HTR-8/SVneo (cell line): ENCODE data around the gene SH2D3C.

ENCODE experiments used
- DNase-seq: peaks from one replicate; pipeline ENCODE4 v3.0.0; 2011; ENCODE audit warnings: low spot score, mixed read lengths; ENCODE audit not compliant: insufficient read length
- FAIRE-seq: peaks from 2 replicates; lab custom pipeline; 2011; peaks lifted over from hg19 to GRCh38; lab: Jason Lieb, UNC

SH2D3C gene

DNA sequence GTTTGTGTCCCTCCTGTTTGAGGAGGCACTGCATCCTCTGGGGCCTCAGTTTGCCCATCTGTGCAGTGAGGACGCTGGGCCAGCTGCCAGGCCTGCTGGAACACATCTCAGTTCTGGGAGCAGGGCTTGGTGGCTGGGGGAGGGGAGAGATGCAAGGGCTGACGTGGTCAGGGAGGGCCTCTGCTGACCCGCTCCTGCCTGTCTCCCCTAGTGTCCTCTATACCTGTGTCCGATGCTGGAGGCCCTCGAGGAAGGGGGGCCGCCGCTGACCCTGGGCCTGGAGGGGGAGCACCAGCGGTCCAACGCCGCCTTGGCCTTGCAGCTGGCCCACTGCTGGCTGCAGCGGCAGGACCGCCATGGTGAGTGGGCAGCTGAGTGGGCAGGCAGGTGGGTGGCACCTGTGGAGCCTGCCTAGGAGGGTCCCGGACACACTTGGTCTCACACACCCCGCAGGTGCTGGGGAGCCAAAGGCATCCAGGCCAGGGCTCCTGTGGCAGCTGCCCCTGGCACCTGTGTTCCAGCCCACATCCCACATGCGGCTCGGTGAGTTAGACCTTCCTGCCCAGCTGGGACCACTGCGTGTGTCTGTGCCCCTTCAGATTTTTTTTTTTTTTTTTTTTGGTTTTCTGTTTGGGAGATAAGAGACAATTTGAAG is 30.0 kb upstream of the SH2D3C start:
- FAIRE-seq (no peak), DNase-seq (no peak)

DNA sequence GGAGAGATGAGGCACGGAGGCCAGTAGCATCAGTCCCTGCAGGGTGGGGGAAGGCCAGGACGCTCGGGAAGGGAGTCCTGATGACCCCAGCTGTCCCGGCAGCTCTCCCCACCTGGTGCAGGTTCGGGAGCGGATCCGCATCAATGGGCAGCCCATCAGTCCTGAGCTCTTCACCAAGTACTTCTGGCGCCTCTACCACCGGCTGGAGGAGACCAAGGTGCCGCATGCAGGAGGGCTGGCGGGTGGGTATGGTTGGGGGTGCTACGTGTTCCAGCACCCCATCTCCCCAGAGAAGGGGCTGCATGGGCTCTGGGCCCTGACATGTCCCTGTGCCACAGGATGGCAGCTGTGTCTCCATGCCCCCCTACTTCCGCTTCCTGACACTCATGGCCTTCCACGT is 28.4 kb upstream of the SH2D3C start:
- DNase-seq (no peak), FAIRE-seq (no peak)

DNA sequence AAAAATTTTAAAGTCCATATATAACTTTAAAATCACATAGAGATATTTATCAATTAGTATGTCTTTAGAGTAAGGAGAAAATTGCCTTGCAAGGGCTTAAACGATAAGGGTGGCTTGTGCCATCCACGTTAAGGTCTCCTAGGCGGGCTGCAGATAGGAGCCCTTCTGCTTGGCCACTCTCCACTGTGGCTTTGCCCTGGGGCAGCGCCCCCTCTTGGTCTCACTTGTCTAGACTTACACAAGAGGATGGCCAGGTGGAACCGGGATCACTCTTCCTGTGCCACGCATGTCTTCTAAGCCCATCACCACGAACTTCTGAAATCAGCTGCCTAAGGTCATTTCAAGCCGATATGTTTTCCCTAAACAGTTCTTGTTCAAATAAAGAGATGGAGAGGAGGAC is 27.2 kb upstream of the SH2D3C start:
- FAIRE-seq (no peak), DNase-seq (no peak)

DNA sequence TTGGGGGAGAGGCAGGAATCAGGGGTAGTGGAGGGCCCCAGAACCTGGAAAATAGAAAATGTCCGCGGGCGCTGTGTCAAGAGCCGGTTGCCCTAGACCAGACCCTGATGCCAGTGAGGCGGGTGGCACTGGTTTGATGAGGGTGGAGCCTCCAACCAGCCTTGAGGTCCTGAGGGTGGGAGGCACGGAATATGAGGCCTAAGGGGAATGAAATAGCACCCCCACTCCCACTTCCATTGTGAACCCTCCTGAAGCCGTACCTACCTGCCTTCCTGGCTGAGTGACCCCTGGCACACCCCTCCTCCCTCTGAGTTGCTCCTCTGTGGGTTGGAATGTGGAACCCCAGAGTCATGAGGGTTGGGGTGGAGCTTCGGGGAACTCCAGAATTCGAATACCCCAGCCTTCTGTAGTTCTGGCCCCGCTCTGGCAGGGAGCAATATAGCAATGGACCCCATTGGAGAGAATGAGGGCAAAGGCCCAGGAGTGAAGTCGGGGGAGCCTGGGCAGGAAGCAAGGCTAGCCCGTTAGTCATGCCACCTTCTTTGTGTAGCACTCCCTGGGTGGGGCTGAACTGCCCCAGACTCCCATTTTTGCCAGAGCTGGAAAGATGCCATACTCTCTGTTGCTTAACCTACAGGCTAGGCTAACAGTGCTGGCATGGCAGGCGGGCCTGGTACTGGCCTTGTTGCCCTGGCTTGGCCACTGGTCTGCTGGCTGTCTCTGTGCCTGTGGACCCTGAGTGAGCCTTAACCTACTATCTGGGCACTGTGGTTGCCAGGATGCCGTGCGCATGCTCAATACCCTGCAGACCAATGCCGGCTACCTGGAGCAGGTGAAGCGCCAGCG is 25.3 kb upstream of the SH2D3C start:
- FAIRE-seq (no peak), DNase-seq (peak; percentile 10)

DNA sequence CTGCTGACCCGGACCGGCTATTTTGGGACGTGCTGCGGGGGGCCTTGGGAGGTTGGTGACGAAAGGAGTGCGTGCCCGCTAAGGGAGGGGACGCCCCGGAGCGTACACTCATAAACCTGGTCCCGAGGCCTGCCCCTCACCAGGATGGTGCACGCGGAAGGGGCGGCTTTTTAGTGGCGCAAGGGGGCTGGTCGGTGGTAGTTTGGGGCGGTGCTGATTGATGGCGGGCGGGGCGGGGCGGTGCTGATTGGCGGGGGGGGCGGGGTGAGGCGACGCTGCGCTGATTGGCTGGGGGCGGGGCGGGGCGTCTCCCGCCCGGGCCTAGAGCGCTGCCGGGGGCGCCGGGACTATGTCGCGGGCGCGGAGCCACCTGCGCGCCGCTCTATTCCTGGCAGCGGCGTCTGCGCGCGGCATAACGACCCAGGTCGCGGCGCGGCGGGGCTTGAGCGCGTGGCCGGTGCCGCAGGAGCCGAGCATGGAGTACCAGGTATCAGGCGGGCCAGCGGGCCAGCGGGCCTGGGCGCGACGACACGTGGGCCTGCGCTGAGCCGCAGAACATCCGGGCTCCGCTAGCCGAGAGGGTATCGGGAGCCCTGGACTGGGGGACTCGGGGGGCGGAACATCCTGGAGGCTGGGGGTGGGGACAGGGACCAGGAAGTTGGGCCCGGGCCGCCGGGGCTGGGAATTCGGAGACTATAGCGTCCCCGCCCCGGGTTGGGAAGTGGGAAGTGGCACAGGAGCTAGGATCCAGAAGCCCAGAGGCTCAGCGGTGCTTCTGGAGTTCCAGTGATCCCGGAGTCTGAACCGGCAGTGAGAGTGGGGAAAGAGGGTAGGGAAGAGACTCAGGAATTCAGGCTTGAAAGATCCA is 24.3 kb upstream of the SH2D3C start, which contains the start of gene FPGS:
TSS of gene FPGS (plus strand) at position 307 of the 868 bp plus-strand sequence. CDS start at position 350, 43 bp downstream.
- FAIRE-seq: no peak
- peak; percentile 89 for DNase-seq

DNA sequence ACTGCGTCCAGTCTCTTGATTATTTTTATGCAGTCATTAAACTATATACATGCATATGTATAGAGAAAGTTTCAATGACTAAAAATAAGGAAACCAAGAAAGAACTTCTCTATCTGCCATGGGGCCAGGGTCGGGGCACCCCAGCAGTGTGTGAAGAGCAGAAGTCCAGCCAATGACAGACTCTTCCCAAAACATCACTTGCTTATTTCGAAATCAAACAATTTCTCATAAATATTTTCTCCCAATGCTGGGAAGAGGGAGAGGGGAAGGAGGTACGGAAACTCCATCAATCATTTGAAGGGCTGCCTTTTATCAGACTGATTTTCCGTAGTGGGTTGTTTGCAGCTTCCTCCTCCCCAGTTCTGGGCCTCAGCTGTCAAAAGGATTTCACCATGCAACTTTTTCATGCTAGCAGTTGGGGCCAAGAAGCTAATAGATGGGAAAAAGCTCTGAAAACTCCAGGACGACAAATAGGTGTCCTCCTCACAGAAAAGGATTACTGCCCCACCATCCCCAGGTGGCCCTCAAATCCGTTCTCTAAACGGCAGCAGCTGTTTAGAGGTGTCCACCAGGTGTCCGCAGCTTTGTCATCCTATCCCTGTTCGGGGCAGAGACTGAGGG is 23.6 kb upstream of the SH2D3C start:
- DNase-seq: no peak
- FAIRE-seq: no peak

DNA sequence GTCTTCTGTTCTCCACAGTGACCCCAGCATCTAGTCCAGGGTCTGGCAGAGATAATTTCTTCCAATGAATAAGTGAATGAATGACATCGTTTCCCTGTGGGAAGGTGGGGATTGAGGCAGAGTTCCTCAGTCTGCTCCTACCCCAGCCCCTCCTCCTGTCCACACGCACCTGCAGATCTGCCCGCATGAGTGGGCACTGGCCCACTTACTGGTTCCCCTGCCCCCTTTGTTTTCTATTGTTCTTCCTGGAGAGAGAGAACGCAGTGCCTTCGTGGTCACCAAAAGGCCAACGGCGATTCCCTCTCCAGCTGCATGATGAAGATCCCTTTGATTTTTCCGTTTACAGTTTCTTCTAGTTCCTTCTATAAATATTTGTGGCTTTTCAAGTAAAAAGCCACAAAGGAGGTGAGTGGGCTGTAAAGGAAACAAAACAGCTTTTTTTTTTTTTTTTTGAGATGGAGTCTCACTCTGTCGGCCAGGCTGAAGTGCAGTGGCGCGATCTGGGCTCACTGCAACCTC is 18.4 kb upstream of the SH2D3C start:
- DNase-seq (no peak), FAIRE-seq (no peak)

DNA sequence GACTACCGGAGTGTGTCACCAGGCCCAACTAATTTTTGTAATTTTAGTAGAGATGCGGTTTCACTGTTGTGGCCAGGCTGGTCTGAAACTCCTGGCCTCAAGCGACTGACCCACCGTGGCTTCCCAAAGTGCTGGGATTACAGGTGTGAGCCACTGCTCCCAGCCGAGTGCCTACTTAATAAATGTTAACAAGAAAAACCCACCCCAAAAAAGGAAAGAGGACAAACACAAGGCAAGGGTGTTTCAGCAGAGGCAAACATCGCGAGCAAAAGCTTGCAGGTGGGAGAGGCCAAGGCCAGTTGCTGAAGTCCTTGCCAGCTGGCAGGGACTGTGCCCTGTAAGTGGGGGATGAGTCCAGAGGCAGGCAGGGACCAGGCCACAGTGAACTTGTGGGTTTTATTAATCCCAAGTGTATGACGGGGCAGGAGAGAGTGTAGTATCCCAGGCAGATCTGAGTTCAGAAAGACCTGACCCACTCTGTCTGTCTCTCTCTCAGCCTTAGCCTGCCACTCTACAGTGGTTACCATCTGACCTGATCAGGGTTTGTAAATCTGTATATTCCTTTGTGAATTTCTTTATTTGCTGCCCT is 17.9 kb upstream of the SH2D3C start:
- FAIRE-seq: no peak
- no peak for DNase-seq

DNA sequence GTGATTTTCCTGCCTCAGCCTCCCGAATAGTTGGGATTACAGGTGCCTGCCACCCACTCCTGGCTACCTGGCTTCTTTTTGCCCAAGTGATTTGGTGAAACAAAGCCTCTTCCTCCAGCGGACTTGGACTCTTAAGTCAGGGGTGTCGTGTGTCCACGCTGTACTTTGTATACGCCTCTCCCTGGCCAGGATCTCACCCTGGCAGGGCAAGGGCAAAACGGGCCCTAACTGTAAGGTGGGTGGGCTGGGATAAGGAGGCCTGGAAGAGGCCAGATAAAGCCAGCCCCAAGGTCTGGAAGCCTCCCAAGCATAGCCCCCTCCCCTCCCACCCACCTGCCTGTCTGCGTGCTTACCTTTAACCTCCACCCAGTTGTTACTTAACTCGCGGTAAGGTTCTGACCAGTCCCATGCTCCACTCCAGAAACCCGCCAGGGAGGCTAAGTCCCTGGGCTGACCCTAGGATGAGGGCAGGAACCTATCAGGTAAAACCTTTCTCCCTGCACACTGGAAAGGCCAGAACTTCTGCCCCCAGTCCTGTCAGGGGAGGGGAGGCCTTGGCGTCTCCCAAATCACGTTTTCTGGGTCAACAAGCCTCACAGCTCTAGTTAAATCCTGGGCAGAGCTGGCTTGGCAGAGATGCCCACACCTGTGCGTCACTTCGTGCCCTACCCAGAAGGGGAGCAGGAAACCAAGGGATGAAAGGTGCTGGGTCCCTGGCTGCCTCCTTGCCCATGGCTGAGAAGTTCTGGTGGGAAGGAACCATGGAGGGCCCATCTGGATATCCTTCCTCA is 15.7 kb upstream of the SH2D3C start:
- FAIRE-seq: no peak
- DNase-seq: no peak

DNA sequence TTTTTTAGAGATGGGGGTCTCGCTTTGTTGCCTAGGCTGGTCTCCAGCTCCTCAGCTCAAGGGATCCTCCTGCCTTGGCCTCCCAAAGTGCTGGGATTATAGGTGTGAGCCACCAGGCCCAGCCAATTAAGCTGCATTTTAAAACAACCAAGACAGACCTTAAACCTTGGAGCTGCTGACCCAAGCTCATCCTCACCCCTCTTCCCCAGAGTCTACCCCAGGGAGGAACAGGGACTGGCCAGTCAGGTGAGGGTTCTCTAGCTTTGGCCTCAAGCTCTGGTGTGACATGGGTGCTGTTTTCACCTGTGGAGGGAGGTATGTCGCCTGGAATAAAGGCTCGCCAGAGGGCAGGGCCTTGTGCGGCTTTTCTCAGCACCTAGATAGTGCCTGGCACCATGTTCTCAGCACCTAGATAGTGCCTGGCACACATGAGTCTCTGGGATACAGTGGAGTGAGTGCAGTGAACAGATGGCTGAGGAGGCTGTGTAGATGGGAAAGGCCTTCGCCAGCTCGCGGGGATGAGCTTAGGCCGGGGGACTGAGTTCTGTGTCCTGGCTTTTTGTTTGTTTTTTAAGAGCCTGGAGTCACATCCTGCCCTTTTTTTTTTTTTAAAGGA is 14.7 kb upstream of the SH2D3C start:
- FAIRE-seq (no peak), DNase-seq (no peak)

DNA sequence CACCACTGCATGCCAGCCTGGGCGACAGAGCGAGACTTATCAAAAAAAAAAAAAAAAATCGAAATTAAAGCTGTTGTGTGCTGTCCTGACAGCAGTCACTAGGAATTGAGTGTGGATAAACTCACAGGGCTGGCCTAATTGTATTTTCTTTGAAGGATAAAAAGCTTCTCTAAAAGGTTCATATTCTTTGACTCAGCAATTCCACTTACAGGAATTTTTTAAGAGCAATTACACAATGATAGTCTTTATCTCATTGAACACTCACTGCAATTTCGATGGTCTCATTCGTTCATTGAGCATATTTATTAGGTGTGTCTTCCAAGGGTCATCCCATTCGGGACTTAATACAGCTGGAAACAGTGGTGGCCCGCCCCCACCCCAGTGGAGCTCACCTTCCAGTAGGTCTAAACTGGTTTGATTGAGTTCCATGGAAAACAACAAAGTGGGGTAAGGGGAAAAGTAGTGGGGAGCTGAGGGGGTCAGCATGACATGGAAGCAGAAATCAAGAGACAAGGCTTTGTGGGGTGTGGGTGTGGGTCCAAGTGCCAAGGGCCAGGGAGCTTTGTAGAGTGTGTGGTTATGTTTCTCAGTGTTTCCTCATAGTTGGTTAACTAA is 14.1 kb upstream of the SH2D3C start:
- no peak for DNase-seq
- FAIRE-seq: no peak

DNA sequence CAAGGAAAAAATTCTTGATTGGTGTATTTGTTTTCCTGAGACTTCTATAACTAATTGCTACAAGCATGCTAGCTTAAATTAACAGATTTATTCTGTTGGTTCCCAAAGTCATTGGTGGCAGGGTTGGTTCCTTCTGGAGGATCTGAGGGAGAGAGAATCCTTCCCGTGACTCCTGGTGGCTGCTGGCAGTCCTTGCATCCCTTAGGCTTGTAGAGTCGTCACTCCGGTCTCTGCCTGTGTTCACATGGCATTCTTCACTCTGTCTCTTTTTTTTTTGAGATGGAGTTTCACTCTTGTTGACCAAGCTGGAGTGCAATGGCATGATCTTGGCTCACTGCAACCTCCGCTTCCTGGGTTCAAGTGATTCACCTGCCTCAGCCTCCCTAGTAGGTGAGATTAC is 12.6 kb upstream of the SH2D3C start:
- DNase-seq: no peak
- FAIRE-seq: no peak

DNA sequence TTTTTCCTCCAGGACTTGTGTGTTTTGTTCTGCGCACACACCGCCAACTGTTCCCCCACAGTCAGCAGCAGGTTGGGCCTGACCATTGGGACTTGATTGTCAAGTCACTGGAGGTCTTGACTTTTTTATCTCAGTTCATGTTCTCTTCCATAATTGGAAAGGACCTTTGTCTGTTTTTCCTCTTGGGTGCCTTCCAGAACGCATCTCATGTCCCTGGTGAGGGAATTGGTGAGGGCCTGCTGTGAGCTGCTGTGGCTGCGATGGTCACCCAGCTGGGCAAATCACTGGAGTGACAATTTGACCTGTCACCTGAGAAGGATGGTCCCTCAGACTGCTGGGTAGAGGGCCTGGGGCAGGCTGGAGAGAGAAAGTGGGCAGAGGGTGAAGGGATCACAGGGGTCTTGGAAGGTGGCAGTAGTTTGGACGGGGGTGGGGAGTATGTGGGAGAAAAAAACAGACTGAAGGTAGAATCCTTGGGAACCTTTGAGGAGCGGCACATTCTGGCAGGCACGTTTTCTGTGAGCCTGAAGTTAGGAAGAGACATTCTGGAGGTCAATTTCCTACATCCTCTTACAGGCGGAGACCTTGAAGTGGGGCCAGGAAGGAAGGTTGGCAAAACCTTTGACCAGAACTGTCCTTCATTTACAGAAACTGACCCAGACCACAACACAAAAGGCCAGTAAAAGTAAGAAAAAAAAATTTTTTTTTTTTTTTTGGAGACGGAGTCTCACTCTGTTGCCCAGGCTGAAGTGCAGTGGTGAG is 11.8 kb upstream of the SH2D3C start:
- DNase-seq: no peak
- no peak for FAIRE-seq

DNA sequence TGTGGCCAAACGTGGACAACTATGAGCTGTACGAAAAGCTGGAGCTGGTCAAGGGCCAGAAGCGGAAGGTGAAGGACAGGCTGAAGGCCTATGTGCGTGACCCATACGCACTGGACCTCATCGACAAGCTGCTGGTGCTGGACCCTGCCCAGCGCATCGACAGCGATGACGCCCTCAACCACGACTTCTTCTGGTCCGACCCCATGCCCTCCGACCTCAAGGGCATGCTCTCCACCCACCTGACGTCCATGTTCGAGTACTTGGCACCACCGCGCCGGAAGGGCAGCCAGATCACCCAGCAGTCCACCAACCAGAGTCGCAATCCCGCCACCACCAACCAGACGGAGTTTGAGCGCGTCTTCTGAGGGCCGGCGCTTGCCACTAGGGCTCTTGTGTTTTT is 10.7 kb upstream of the SH2D3C start:
- no peak for DNase-seq
- no peak for FAIRE-seq

DNA sequence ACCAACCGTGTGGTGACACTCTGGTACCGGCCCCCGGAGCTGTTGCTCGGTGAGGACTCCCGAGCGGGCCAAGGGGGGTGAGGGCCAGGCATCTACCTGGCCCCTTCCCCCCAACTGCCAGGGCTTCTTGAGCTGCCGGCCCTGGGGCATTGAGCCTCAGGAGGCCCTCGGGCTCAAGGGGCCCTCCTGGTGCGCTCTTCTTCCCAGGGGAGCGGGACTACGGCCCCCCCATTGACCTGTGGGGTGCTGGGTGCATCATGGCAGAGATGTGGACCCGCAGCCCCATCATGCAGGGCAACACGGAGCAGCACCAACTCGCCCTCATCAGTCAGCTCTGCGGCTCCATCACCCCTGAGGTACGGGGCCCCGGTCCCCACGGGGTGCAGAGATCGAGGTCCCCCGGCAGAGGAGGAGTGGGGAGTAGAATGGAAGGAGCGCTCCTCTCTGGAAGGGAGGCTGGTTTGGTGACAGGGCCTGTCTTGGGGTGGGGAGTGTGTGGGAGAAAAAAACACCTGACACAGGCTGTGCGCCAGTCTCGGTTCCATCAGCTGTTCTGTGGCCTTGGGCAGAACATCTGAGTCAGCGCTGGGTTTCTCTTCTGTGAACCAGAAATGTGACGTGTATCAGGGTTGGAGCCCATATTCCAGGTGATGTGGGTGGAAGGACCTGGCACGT is 10.0 kb upstream of the SH2D3C start:
- no peak for FAIRE-seq
- DNase-seq: no peak

DNA sequence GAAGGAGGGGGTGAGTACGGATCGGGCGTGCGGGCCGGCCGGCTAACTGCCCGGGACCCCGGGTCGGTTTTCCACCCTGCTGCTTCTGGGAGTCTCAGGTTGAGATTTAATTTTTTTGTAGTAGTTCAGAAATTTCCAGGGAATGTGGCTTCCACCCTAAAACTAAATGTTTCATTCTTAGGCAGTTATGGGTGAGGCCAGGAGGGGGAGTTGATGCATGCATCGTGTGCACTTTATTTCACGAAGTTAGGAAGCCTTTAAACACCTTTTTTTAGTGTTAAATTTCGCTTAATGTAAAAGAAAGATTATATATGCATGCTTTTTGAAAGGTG is 8.3 kb upstream of the SH2D3C start:
- DNase-seq: no peak
- FAIRE-seq: no peak
